GM13976 (cell line): ENCODE results near the gene KCNQ5.
A peak's percentile ranks its signal among the peaks of the same experiment; 100 is the strongest.

ENCODE experiments used
- DNase-seq: peaks from one replicate; pipeline ENCODE4 v3.0.0; 2012; ENCODE audit warnings: low spot score
- CTCF ChIP-seq: IDR thresholded peaks from 2 replicates; pipeline ENCODE4 v1.5.1; 2012; ENCODE audit warnings: borderline replicate concordance, mild to moderate bottlenecking; ENCODE audit not compliant: insufficient read depth; ENCODE audit errors: extremely low read depth, missing control alignments, control extremely low read depth
- in situ Hi-C: fragments of 300-500 bp; cut with MboI; formaldehyde crosslinking; loops from one replicate; pipeline ENCODE4 v1.12.0; 2022; ENCODE audit warnings: low sequenced_read_pairs, mixed read lengths, inconsistent platforms; ENCODE audit not compliant: unreplicated experiment

Gene KCNQ5

GRCh38 chr6:73028124-73028766 lies 406.4 kb downstream of the KCNQ5 start:
- in situ Hi-C loops: no loop called here
- no peak for DNase-seq
- no peak for TF ChIP-seq CTCF

- no peak for TF ChIP-seq CTCF
- in situ Hi-C loops: no loop called here
- DNase-seq: no peak
These were observed 407.1 kb downstream of the KCNQ5 start for GRCh38 chr6:73028893-73029450.

GRCh38 chr6:73030257-73030656 lies 408.4 kb downstream of the KCNQ5 start:
- peak; percentile 22 for DNase-seq
- TF ChIP-seq CTCF: no peak
- in situ Hi-C loops: no loop called here

GRCh38 chr6:73030791-73031782 lies 409.2 kb downstream of the KCNQ5 start:
- DNase-seq: no peak
- in situ Hi-C loops: no loop called here
- TF ChIP-seq CTCF: no peak

GRCh38 chr6:73032586-73032985 lies 410.7 kb downstream of the KCNQ5 start:
- DNase-seq: no peak
- in situ Hi-C loops: no loop called here

More at GRCh38 chr6:73032586-73032985, 410.7 kb downstream of the KCNQ5 start:
- TF ChIP-seq CTCF: no peak
